OCI-LY7 (cell line): ENCODE results near the gene LRTM1. TPM values are rescaled to one million over a fixed set of nuclear protein-coding genes. Genes with fewer than 3 reads are reported as not detected.
A peak's percentile ranks its signal among the peaks of the same experiment; 100 is the strongest.

Source experiments
- BruUV-seq: library from RNA; stranded (reverse); fragments of 400-500 nt; replicated peaks from 2 replicates; lab custom pipeline; 2021; lab: Mats Ljungman, UMichigan
- CTCF ChIA-PET: fragments of 300-600 bp; sonication (Branson Sonifier 250); formaldehyde crosslinking; loops from one replicate; lab custom pipeline; 2022; ENCODE audit warnings: antibody characterized with exemption; ENCODE audit not compliant: unreplicated experiment; lab: Charles Lee
- POLR2A ChIA-PET: fragments of 300-600 bp; sonication (Branson Sonifier 250); formaldehyde crosslinking; loops from one replicate; lab custom pipeline; 2022; ENCODE audit warnings: antibody characterized with exemption; lab: Charles Lee
- DNase-seq: peaks from one replicate; pipeline ENCODE4 v3.0.0-alpha.2; 2015; ENCODE audit warnings: low spot score
- H2AFZ ChIP-seq: fragments of 200-600 bp; sonication (generic), shearing (Covaris generic); 2 replicates; pipeline ENCODE4 v1.6.1; 2014; ENCODE audit warnings: mild to moderate bottlenecking, antibody characterized with exemption, low read length, moderate library complexity
- H3K27ac ChIP-seq: fragments of 200-600 bp; sonication (generic); 2 replicates; pipeline ENCODE4 v1.5.1; 2014; ENCODE audit warnings: mixed run types, low read depth, mild to moderate bottlenecking, moderate library complexity, low read length, inconsistent platforms; ENCODE audit not compliant: poor library complexity, severe bottlenecking
- H3K36me3 ChIP-seq: fragments of 200-600 bp; sonication (generic); 2 replicates; pipeline ENCODE4 v1.6.1; 2014; ENCODE audit warnings: mild to moderate bottlenecking, antibody characterized with exemption, low read length, moderate library complexity, mixed read lengths; ENCODE audit not compliant: insufficient read depth
- H3K4me1 ChIP-seq: fragments of 200-600 bp; sonication (generic); 2 replicates; pipeline ENCODE4 v1.5.1; 2014; ENCODE audit warnings: mild to moderate bottlenecking, low read length; ENCODE audit not compliant: insufficient read depth, poor library complexity, severe bottlenecking
- H3K4me2 ChIP-seq: fragments of 200-600 bp; sonication (generic); 2 replicates; pipeline ENCODE4 v1.6.1; 2014; ENCODE audit warnings: mild to moderate bottlenecking, low read length
- H3K4me3 ChIP-seq: fragments of 200-600 bp; sonication (generic); 2 replicates; pipeline ENCODE4 v1.5.1; 2014; ENCODE audit warnings: mild to moderate bottlenecking, low read depth, low read length; ENCODE audit not compliant: poor library complexity, severe bottlenecking
- H3K79me2 ChIP-seq: fragments of 200-600 bp; sonication (generic); 2 replicates; pipeline ENCODE4 v1.6.1; 2016; ENCODE audit warnings: low read depth, mild to moderate bottlenecking, low read length, moderate library complexity, mixed read lengths; ENCODE audit not compliant: insufficient read depth
- H3K9me2 ChIP-seq: fragments of 200-600 bp; sonication (generic); 2 replicates; pipeline ENCODE4 v1.6.1; 2016; ENCODE audit warnings: mild to moderate bottlenecking, low read length, mixed read lengths; ENCODE audit not compliant: insufficient read depth
- H3K9me3 ChIP-seq: fragments of 200-600 bp; sonication (generic); 2 replicates; pipeline ENCODE4 v1.6.1; 2014; ENCODE audit warnings: mild to moderate bottlenecking, mixed run types, low read length, mixed read lengths
- H4K20me1 ChIP-seq: fragments of 200-600 bp; sonication (generic); 2 replicates; pipeline ENCODE4 v1.6.1; 2014; ENCODE audit warnings: mild to moderate bottlenecking, antibody characterized with exemption, low read length, moderate library complexity, mixed read lengths; ENCODE audit not compliant: insufficient read depth
- CTCF ChIP-seq: fragments of 200-600 bp; sonication (generic); conservative IDR thresholded peaks from 2 replicates; pipeline ENCODE4 v1.5.1; 2014; ENCODE audit warnings: mild to moderate bottlenecking, antibody characterized with exemption, low read length, moderate library complexity, mixed read lengths
- EZH2phosphoT487 ChIP-seq: fragments of 200-600 bp; sonication (generic); IDR thresholded peaks from 2 replicates; pipeline ENCODE4 v1.6.1; 2018; ENCODE audit warnings: low read depth, borderline replicate concordance, mild to moderate bottlenecking, mixed run types, antibody characterized with exemption, low read length, moderate library complexity, mixed read lengths
- intact Hi-C: fragments of 100-400 bp; cut with micrococcal nuclease; formaldehyde crosslinking; loops from one replicate; pipeline ENCODE4 v1.10.0; 2022; ENCODE audit not compliant: unreplicated experiment
- total RNA-seq, 2 experiments: library from RNA; depleted of rRNA in 1 of 2; stranded (reverse); fragments of >200 nt in 1 of 2; shearing (Covaris generic) in 1 of 2; gene quantifications; 2 replicates each; pipeline ENCODE4 v1.2.3, GENCODE V29; 2014 to 2022

The LRTM1 gene
- total RNA-seq, 2 experiments from 2014 or later: not detected

- H3K79me2 ChIP-seq: no peaks in the 10 kb centered on the region
- no peaks in the 10 kb centered on the region for H3K9me2 ChIP-seq
- TF ChIP-seq EZH2phosphoT487 (no peak), CTCF (peak; percentile 67)
- no TSS peak for BruUV-seq
- DNase-seq: peak; percentile 22
- no peaks in the 10 kb centered on the region for H3K4me1 ChIP-seq
- POLR2A ChIA-PET: no interaction called here
- intact Hi-C loops: loop anchor here (2.0 kb wide), 1 partner anchor 453 kb away; no protein-coding TSS in a partner anchor
- no peak overlapping the region for H3K4me2 ChIP-seq
- H3K4me3 ChIP-seq: no peak overlapping the region
- H4K20me1 ChIP-seq: no peaks in the 10 kb centered on the region
- H3K36me3 ChIP-seq: no peaks in the 10 kb centered on the region
- no peaks in the 10 kb centered on the region for H3K9me3 ChIP-seq
- H2AFZ ChIP-seq: no peak overlapping the region
- CTCF ChIA-PET: no interaction called here
- H3K27ac ChIP-seq: no peak overlapping the region
These were observed 23.5 kb upstream of the LRTM1 start for GRCh38 chr3:54951405-54951804.

GRCh38 chr3:54950391-54951003, 22.6 kb upstream of the LRTM1 start:
- DNase-seq: no peak
- CTCF ChIA-PET: no interaction called here

More at GRCh38 chr3:54950391-54951003, 22.6 kb upstream of the LRTM1 start:
- Histone ChIP-seq H3K4me1 (no peaks in the 10 kb centered on the region), H3K4me2 (no peak overlapping the region), H2AFZ (no peak overlapping the region), H3K9me2 (no peaks in the 10 kb centered on the region), H4K20me1 (no peaks in the 10 kb centered on the region), H3K36me3 (no peaks in the 10 kb centered on the region), H3K27ac (no peak overlapping the region), H3K4me3 (no peak overlapping the region), H3K79me2 (no peaks in the 10 kb centered on the region), H3K9me3 (no peaks in the 10 kb centered on the region)
- no TSS peak for BruUV-seq
- intact Hi-C loops: loop anchor here (2.0 kb wide), 1 partner anchor 454 kb away; no protein-coding TSS in a partner anchor
- POLR2A ChIA-PET: no interaction called here
- TF ChIP-seq EZH2phosphoT487 (no peak), CTCF (no peak)
